ENCODE data around the gene CIAO1. TPM values are rescaled to one million over a fixed set of nuclear protein-coding genes. Genes with fewer than 3 reads are reported as not detected.

Gene CIAO1
- total and polyA plus RNA-seq, 2 donors (not counting 1 experiment from before 2014, with no cell fraction given), result 57.4 to 101 TPM

- H3K79me2 ChIP-seq (ENCODE audit: control insufficient read depth, insufficient read depth, low read length), result no peaks in the 10 kb centered on the region
- H3K4me1 ChIP-seq (ENCODE audit: control insufficient read depth, extremely low read depth, insufficient read depth, low read length), result peaks cover 15% of the 10 kb centered on the region
- H3K36me3 ChIP-seq (ENCODE audit: control insufficient read depth, insufficient read depth, low read length), result no peaks in the 10 kb centered on the region
- no peak overlapping the region for H3K9ac ChIP-seq (ENCODE audit: insufficient read depth, low read length)
- H4K20me1 ChIP-seq (ENCODE audit: control insufficient read depth, extremely low read depth, insufficient read depth, low read length), result no peaks in the 10 kb centered on the region
- TF ChIP-seq CTCF (conservative IDR thresholded peaks at IDR 0.05 in 1 of 2, IDR thresholded peaks at IDR 0.05 in 1 of 2; ENCODE audit: low read depth in 1 of 2, low read length in 2 of 2), result no peak
- no peak for TF ChIP-seq EZH2 (IDR thresholded peaks at IDR 0.05; ENCODE audit: low read length, missing control alignments)
- H3K9me3 ChIP-seq (ENCODE audit: control insufficient read depth, insufficient read depth, low read depth, low read length), result no peaks in the 10 kb centered on the region
- H3K4me3 ChIP-seq (replicated peaks in 1 of 4; ENCODE audit: control extremely low read depth in 1 of 4, insufficient read depth in 1 of 4, low read depth in 3 of 4, low read length in 4 of 4), result no peak overlapping the region
- no peak for DNase-seq (ENCODE audit: low read depth in 2 of 2)
- H3K27ac ChIP-seq (ENCODE audit: insufficient read depth, low read length), result no peak overlapping the region
- no peaks in the 10 kb centered on the region for H3K27me3 ChIP-seq (ENCODE audit: control insufficient read depth, insufficient read depth, low read length)
- no peak overlapping the region for H3K4me2 ChIP-seq (ENCODE audit: extremely low read depth, insufficient read depth, low read length)
- no peak overlapping the region for H2AFZ ChIP-seq (ENCODE audit: low read length)
These were observed 51.0 kb downstream of the CIAO1 start for GRCh38 chr2:96316999-96317398.

- TF ChIP-seq CTCF (conservative IDR thresholded peaks at IDR 0.05 in 1 of 2, IDR thresholded peaks at IDR 0.05 in 1 of 2; ENCODE audit: low read depth in 1 of 2, low read length in 2 of 2), result no peak
- no peak for TF ChIP-seq EZH2 (IDR thresholded peaks at IDR 0.05; ENCODE audit: low read length, missing control alignments)
- H3K27me3 ChIP-seq (ENCODE audit: control insufficient read depth, insufficient read depth, low read length), result no peaks in the 10 kb centered on the region
- no peak overlapping the region for H3K27ac ChIP-seq (ENCODE audit: insufficient read depth, low read length)
These were observed 51.6 kb downstream of the CIAO1 start for GRCh38 chr2:96317584-96317997.

GRCh38 chr2:96318723-96319122, 52.7 kb downstream of the CIAO1 start:
- TF ChIP-seq CTCF (conservative IDR thresholded peaks at IDR 0.05 in 1 of 2, IDR thresholded peaks at IDR 0.05 in 1 of 2; ENCODE audit: low read depth in 1 of 2, low read length in 2 of 2) (no peak), EZH2 (IDR thresholded peaks at IDR 0.05; ENCODE audit: low read length, missing control alignments) (no peak)
- Histone ChIP-seq H3K4me3 (replicated peaks in 1 of 4; ENCODE audit: control extremely low read depth in 1 of 4, insufficient read depth in 1 of 4, low read depth in 3 of 4, low read length in 4 of 4) (no peak overlapping the region), H4K20me1 (ENCODE audit: control insufficient read depth, extremely low read depth, insufficient read depth, low read length) (no peaks in the 10 kb centered on the region), H3K27ac (ENCODE audit: insufficient read depth, low read length) (no peak overlapping the region), H3K4me2 (ENCODE audit: extremely low read depth, insufficient read depth, low read length) (no peak overlapping the region), H3K27me3 (ENCODE audit: control insufficient read depth, insufficient read depth, low read length) (no peaks in the 10 kb centered on the region), H3K4me1 (ENCODE audit: control insufficient read depth, extremely low read depth, insufficient read depth, low read length) (peaks cover 17% of the 10 kb centered on the region), H3K36me3 (ENCODE audit: control insufficient read depth, insufficient read depth, low read length) (no peaks in the 10 kb centered on the region), H2AFZ (ENCODE audit: low read length) (no peak overlapping the region), H3K9me3 (ENCODE audit: control insufficient read depth, insufficient read depth, low read depth, low read length) (no peaks in the 10 kb centered on the region), H3K79me2 (ENCODE audit: control insufficient read depth, insufficient read depth, low read length) (no peaks in the 10 kb centered on the region), H3K9ac (ENCODE audit: insufficient read depth, low read length) (no peak overlapping the region)
- DNase-seq (ENCODE audit: low read depth in 2 of 2), result no peak

More at GRCh38 chr2:96317584-96317997, 51.6 kb downstream of the CIAO1 start:
- Histone ChIP-seq H3K9ac (ENCODE audit: insufficient read depth, low read length) (no peak overlapping the region), H2AFZ (ENCODE audit: low read length) (no peak overlapping the region), H3K36me3 (ENCODE audit: control insufficient read depth, insufficient read depth, low read length) (no peaks in the 10 kb centered on the region), H3K4me3 (replicated peaks in 1 of 4; ENCODE audit: control extremely low read depth in 1 of 4, insufficient read depth in 1 of 4, low read depth in 3 of 4, low read length in 4 of 4) (no peak overlapping the region), H3K4me1 (ENCODE audit: control insufficient read depth, extremely low read depth, insufficient read depth, low read length) (peaks cover 17% of the 10 kb centered on the region), H3K79me2 (ENCODE audit: control insufficient read depth, insufficient read depth, low read length) (no peaks in the 10 kb centered on the region), H3K4me2 (ENCODE audit: extremely low read depth, insufficient read depth, low read length) (no peak overlapping the region), H3K9me3 (ENCODE audit: control insufficient read depth, insufficient read depth, low read depth, low read length) (no peaks in the 10 kb centered on the region), H4K20me1 (ENCODE audit: control insufficient read depth, extremely low read depth, insufficient read depth, low read length) (no peaks in the 10 kb centered on the region)
- DNase-seq (ENCODE audit: low read depth in 2 of 2), result no peak
